Spinal cord (tissue), 10 donors: ENCODE results near the gene BAMBI. TPM values are rescaled to one million over a fixed set of nuclear protein-coding genes. Genes with fewer than 3 reads are reported as not detected.

Experiments used
- DNase-seq, 6 donors: peaks; one replicate each; pipeline versions ENCODE4 v3.0.0 to v3.0.0-alpha.2; 2013 to 2015; ENCODE audit warnings: low spot score in 6 of 6, low read depth in 4 of 6
- H3K27ac ChIP-seq: one replicate; pipeline ENCODE4 v1.5.1; 2013; ENCODE audit warnings: low read depth, low read length, control low read depth
- H3K27me3 ChIP-seq: one replicate; pipeline ENCODE4 v1.6.1; 2013; ENCODE audit warnings: low read length; ENCODE audit not compliant: control insufficient read depth, insufficient read depth
- H3K36me3 ChIP-seq: one replicate; pipeline ENCODE4 v1.6.1; 2013; ENCODE audit warnings: low read length; ENCODE audit not compliant: control insufficient read depth, insufficient read depth
- H3K4me1 ChIP-seq: one replicate; pipeline ENCODE4 v1.6.1; 2013; ENCODE audit warnings: low read length; ENCODE audit not compliant: control insufficient read depth, insufficient read depth
- H3K4me3 ChIP-seq: one replicate; pipeline ENCODE4 v1.5.1; 2013; ENCODE audit warnings: low read depth, low read length, control low read depth
- H3K9me3 ChIP-seq: one replicate; pipeline ENCODE4 v1.6.1; 2013; ENCODE audit warnings: low read length; ENCODE audit not compliant: control insufficient read depth, insufficient read depth
- WGBS: methylation state at CpG from one replicate; pipeline ENCODE4 v1.1.5; 2013; ENCODE audit warnings: missing lambda C conversion rate; ENCODE audit not compliant: insufficient coverage; 5-methylcytosine and 5-hydroxymethylcytosine counted together
- polyA plus RNA-seq, 2 donors: library from polyadenylated mRNA; unstranded; fragments of 120-200 nt; gene quantifications; one replicate each; pipeline ENCODE4 v1.2.1, GENCODE V29; 2013; ENCODE audit not compliant: insufficient read length in 2 of 2
- small RNA-seq: library from RNA; depleted of rRNA; stranded (forward); fragments of <200 nt; gene quantifications from one replicate; pipeline ENCODE3, GENCODE V24; 2014; ENCODE audit warnings: low replicate concordance
- total RNA-seq, 2 donors: library from RNA; depleted of rRNA in 1 of 2; stranded (reverse); fragments of 120-200 nt in 1 of 2; fragments of >200 nt in 1 of 2; gene quantifications; one replicate each; pipeline versions ENCODE4 v1.2.3 to v1.2.4, GENCODE V29; 2013 to 2014
- donor health status: healthy.

BAMBI gene
- total and polyA plus RNA-seq, 4 donors, result 15.0 to 47.4 (median 43.6) TPM

DNA sequence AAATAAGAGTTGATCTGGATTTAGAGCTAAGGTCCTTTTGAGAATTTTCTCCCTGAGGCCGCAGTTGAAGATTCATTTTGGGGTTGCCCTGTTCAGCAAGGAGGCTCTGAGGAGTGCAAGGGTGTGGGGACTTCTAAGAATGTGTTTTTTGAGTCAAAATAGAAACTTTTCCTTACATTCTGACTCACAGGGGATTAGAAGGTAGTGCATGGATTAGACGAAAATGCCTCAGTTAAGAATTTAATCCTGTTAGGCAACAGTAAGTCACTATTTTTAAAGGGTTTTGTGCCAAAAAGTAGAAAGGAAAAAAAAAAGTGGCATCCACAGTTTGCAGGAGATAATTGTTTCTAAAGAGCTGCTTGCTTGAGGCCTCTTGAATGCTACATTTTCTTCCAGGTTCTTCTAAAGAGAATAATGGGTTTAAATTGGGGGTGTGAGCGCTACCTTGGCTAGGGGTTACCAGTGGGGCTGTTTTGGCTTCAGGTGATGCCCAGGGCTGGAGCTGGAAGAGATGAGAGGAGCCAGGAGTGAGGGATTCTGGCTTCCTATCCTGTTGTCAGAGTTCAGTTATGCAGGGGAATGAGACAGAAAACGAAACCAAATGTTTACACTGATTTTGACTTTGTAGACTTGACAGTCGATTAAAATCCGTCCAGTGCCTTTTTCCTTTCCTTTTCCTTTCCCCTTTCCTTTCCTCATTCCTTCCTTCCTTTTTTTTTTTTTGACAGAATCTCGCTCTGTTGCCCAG, 52.9 kb downstream of the BAMBI start:
- no peak overlapping the region for H3K27ac ChIP-seq
- no peaks in the 10 kb centered on the region for H3K36me3 ChIP-seq
- H3K4me1 ChIP-seq, result peaks cover 3% of the 10 kb centered on the region
- no peak overlapping the region for H3K4me3 ChIP-seq
- H3K27me3 ChIP-seq, result no peaks in the 10 kb centered on the region
- DNase-seq, result no peak
- H3K9me3 ChIP-seq, result peaks cover 6% of the 10 kb centered on the region
- 73% methylated on average over 5 of the region's 7 CpGs for WGBS

DNA sequence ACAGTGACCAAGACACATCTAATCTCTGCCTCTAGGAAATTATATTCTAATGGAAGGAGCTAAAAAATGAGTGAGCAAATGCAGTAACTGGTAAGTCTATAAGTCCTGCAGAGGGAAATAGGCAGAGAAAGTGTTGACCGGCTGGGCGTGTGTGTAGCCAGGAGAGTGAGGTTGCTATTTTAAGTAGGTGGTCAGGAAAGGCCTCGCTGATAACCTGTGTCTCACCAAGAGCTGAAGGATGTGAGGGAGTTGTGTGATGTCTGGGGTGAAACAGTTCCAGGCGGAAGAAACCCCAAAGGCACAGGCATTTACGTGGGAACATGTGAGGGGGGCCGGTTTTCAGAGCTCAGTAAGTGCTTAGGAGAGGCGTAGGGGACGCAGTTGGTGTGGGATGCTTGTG, 54.8 kb downstream of the BAMBI start:
- Histone ChIP-seq H3K36me3 (no peaks in the 10 kb centered on the region), H3K9me3 (peaks cover 6% of the 10 kb centered on the region), H3K4me1 (peaks cover 3% of the 10 kb centered on the region), H3K27me3 (no peaks in the 10 kb centered on the region), H3K27ac (no peak overlapping the region), H3K4me3 (no peak overlapping the region)
- 98% methylated on average over 8 of the region's 8 CpGs for WGBS
- DNase-seq, result no peak

Small RNA genes lying within 50 kb of the gene (small RNA-seq; reads per million reads assigned to genes)
- not detected for gene RNU4ATAC6P
- gene RNU6-1067P, result not detected

Other genes with a start within 250 kb of the BAMBI start
- gene WAC, start 144.4 kb upstream of the BAMBI start, total RNA-seq, result 10 to 100 TPM; 91.6 to 95.6 TPM
- gene WAC, start 144.4 kb upstream of the BAMBI start, polyA plus RNA-seq, result 100 to 1,000 TPM; 119 to 127 TPM